HEK293 (cell line): ENCODE data around the gene AK3.

ENCODE experiments used
- GLIS2 ChIP-seq: fragments of 450-650 bp; formaldehyde crosslinking; IDR thresholded peaks from 2 replicates; pipeline ENCODE4 v1.5.1; 2016; ENCODE audit warnings: missing biosample characterization, missing genetic modification characterization
- KLF16 ChIP-seq: fragments of 450-650 bp; formaldehyde crosslinking; IDR thresholded peaks from 2 replicates; pipeline ENCODE4 v1.5.1; 2017; ENCODE audit warnings: missing biosample characterization, missing genetic modification characterization
- TCF7L2 ChIP-seq: IDR thresholded peaks from 2 replicates; pipeline ENCODE4 v1.6.1; 2011; ENCODE audit warnings: low read depth, mild to moderate bottlenecking, inconsistent platforms, low read length, moderate library complexity, borderline replicate concordance
- TRIM28 ChIP-seq: IDR thresholded peaks from 2 replicates; pipeline ENCODE4 v1.6.1; 2011; ENCODE audit warnings: low read length, control low read depth, borderline replicate concordance
- YY1 ChIP-seq: fragments of 450-650 bp; formaldehyde crosslinking; IDR thresholded peaks from 2 replicates; pipeline ENCODE4 v1.5.1; 2018; ENCODE audit warnings: missing biosample characterization, missing genetic modification characterization
- ZNF174 ChIP-seq: fragments of 450-650 bp; formaldehyde crosslinking; IDR thresholded peaks from 2 replicates; pipeline ENCODE4 v1.5.0; 2017; ENCODE audit warnings: missing biosample characterization, mild to moderate bottlenecking, missing genetic modification characterization
- ZNF23 ChIP-seq: fragments of 450-650 bp; formaldehyde crosslinking; IDR thresholded peaks from 2 replicates; pipeline ENCODE4 v1.5.1; 2016; ENCODE audit warnings: missing biosample characterization, missing genetic modification characterization, borderline replicate concordance
- ZNF274 ChIP-seq, 2 experiments: fragments of 200-500 bp in 1 of 2; fragments of 450-650 bp in 1 of 2; sonication (Bioruptor generic) in 1 of 2; formaldehyde crosslinking in 1 of 2; IDR thresholded peaks; 2 replicates each; pipeline versions ENCODE4 v1.5.1 to v1.6.1; 2014 to 2016; ENCODE audit warnings: borderline replicate concordance in 1 of 2, inconsistent platforms in 1 of 2, low read length in 1 of 2, missing biosample characterization in 1 of 2, missing genetic modification characterization in 1 of 2
- ZNF394 ChIP-seq: fragments of 450-650 bp; formaldehyde crosslinking; IDR thresholded peaks from 2 replicates; pipeline ENCODE4 v1.5.1; 2016; ENCODE audit warnings: missing biosample characterization, missing genetic modification characterization, mild to moderate bottlenecking, moderate library complexity, borderline replicate concordance
- ZNF654 ChIP-seq: fragments of 450-650 bp; formaldehyde crosslinking; IDR thresholded peaks from 2 replicates; pipeline ENCODE4 v1.5.1; 2016; ENCODE audit warnings: low read depth, missing biosample characterization, missing genetic modification characterization
- ZNF830 ChIP-seq: fragments of 450-650 bp; IDR thresholded peaks from 2 replicates; pipeline ENCODE4 v1.5.0; 2018; ENCODE audit warnings: missing biosample characterization, missing genetic modification characterization, low read depth, mild to moderate bottlenecking, moderate library complexity
- ZNF837 ChIP-seq: fragments of 450-650 bp; formaldehyde crosslinking; IDR thresholded peaks from 2 replicates; pipeline ENCODE4 v1.5.1; 2016; ENCODE audit warnings: missing biosample characterization, missing genetic modification characterization
- TF ChIP-seq, protein P1 (sequence below): fragments of 450-650 bp; formaldehyde crosslinking; IDR thresholded peaks from 2 replicates; pipeline ENCODE4 v1.5.1; 2016; ENCODE audit warnings: missing biosample characterization, missing genetic modification characterization
- TF ChIP-seq, protein P2 (sequence below): fragments of 450-650 bp; formaldehyde crosslinking; optimal IDR thresholded peaks from 2 replicates; pipeline ENCODE3; 2016; ENCODE audit warnings: missing biosample characterization, mild to moderate bottlenecking, missing genetic modification characterization

DNA sequence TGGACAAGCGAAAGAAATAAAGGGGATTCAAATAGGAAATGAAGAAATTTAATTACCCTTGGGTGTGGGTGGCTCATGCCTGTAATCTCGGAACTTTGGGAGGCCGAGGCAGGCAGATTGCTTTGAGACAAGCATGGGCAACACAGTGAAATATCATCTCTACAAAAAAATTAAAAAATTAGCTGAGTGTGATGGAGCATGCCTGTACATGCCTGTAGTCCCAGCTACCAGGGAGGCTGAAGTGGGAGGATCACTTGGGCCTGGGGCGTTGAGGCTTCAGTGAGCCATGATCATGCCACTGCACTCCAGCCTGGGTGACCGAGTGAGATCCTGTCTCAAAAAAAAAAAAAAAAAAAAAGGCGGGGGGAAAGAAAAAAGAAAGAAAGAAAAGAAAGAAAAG, 47.7 kb upstream of the AK3 start:
- TF ChIP-seq, protein P1, sequence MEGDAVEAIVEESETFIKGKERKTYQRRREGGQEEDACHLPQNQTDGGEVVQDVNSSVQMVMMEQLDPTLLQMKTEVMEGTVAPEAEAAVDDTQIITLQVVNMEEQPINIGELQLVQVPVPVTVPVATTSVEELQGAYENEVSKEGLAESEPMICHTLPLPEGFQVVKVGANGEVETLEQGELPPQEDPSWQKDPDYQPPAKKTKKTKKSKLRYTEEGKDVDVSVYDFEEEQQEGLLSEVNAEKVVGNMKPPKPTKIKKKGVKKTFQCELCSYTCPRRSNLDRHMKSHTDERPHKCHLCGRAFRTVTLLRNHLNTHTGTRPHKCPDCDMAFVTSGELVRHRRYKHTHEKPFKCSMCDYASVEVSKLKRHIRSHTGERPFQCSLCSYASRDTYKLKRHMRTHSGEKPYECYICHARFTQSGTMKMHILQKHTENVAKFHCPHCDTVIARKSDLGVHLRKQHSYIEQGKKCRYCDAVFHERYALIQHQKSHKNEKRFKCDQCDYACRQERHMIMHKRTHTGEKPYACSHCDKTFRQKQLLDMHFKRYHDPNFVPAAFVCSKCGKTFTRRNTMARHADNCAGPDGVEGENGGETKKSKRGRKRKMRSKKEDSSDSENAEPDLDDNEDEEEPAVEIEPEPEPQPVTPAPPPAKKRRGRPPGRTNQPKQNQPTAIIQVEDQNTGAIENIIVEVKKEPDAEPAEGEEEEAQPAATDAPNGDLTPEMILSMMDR (tag by site-specific recombination): no peak
- no peak for TF ChIP-seq TCF7L2
- TF ChIP-seq ZNF830 (tag by site-specific recombination): no peak
- no peak for TF ChIP-seq TRIM28
- no peak for TF ChIP-seq ZNF174 (tag by site-specific recombination)
- no peak for TF ChIP-seq ZNF23 (tag by site-specific recombination)
- TF ChIP-seq GLIS2 (tag by site-specific recombination): no peak
- TF ChIP-seq, protein P2, sequence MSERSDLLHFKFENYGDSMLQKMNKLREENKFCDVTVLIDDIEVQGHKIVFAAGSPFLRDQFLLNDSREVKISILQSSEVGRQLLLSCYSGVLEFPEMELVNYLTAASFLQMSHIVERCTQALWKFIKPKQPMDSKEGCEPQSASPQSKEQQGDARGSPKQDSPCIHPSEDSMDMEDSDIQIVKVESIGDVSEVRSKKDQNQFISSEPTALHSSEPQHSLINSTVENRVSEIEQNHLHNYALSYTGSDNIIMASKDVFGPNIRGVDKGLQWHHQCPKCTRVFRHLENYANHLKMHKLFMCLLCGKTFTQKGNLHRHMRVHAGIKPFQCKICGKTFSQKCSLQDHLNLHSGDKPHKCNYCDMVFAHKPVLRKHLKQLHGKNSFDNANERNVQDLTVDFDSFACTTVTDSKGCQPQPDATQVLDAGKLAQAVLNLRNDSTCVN (tag by site-specific recombination): no peak
- no peak for TF ChIP-seq YY1 (tag by site-specific recombination)
- TF ChIP-seq ZNF274 (IDR thresholded peaks at IDR 0.05; ENCODE audit: low read length): no peak
- TF ChIP-seq ZNF274 (tag by site-specific recombination; IDR thresholded peaks at IDR 0.05; ENCODE audit: borderline replicate concordance): no peak
- TF ChIP-seq ZNF654: no peak
- TF ChIP-seq ZNF394 (tag by site-specific recombination): no peak
- no peak for TF ChIP-seq ZNF837 (tag by site-specific recombination)
- no peak for TF ChIP-seq KLF16
